Measurements from ENCODE around the gene NTRK3. TPM values are rescaled to one million over a fixed set of nuclear protein-coding genes. Genes with fewer than 3 reads are reported as not detected.

The NTRK3 gene
- total and polyA plus RNA-seq, 9 donors, result 1.8 to 7.9 (median 3.2) TPM

DNA sequence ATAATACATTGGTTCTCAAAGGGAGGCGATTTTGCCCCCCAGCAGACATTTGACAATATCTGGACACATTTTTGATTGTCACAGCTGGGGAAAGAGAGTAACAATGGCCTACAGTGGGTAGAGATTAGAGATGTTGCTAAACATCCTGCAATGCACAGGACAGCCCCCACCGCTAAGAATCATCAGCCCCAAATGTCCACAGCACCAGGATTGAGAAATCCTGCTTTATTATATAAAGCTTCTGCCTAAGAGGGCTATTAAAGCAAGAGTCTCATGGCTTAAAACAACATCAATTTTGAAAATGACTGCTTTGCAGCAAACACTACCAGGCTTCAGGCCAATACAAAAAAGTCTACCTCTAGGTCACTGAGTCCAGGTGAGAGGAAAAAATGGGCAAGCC lies 68.2 kb downstream of the NTRK3 start:
- WGBS (ENCODE audit: insufficient coverage), result no CpG with 5 or more reads among the region's 2 CpGs
- no peaks in the 10 kb centered on the region for H3K9me3 ChIP-seq (replicated peaks; ENCODE audit: control insufficient read depth, low read depth, low read length)
- DNase-seq, result no peak
- no peak overlapping the region for H3K4me3 ChIP-seq (ENCODE audit: low read length)
- no peaks in the 10 kb centered on the region for H3K27me3 ChIP-seq (ENCODE audit: control insufficient read depth, insufficient read depth, low read length)
- no peak overlapping the region for H3K27ac ChIP-seq (ENCODE audit: low read length)
- H3K36me3 ChIP-seq (ENCODE audit: control insufficient read depth, insufficient read depth, low read length), result no peaks in the 10 kb centered on the region
- H3K4me1 ChIP-seq (ENCODE audit: control insufficient read depth, insufficient read depth, low read length), result peaks cover 9% of the 10 kb centered on the region

DNA sequence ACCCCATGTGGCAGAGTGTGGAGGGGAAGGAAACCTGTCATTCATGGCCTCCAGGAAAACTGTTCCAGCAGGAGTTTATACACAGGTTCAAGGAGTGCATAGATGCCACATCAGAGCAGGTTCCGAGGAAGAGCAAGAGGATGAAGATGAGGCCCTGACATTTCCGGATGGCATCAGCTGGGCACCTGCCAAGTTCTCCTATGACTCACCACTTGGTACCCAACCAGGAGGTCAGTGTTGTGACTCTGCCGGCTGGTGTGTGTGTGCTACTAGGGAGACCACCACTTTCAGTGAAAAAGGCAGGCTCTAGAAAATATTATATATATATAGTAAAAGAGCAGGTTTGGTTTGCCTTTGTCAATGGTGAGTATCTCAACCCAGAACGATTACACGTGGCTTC lies 69.3 kb downstream of the NTRK3 start:
- Histone ChIP-seq H3K27ac (ENCODE audit: low read length) (no peak overlapping the region), H3K4me3 (ENCODE audit: low read length) (no peak overlapping the region), H3K36me3 (ENCODE audit: control insufficient read depth, insufficient read depth, low read length) (no peaks in the 10 kb centered on the region), H3K27me3 (ENCODE audit: control insufficient read depth, insufficient read depth, low read length) (no peaks in the 10 kb centered on the region), H3K9me3 (replicated peaks; ENCODE audit: control insufficient read depth, low read depth, low read length) (no peaks in the 10 kb centered on the region), H3K4me1 (ENCODE audit: control insufficient read depth, insufficient read depth, low read length) (peaks cover 9% of the 10 kb centered on the region)
- WGBS (ENCODE audit: insufficient coverage), result no CpG with 5 or more reads among the region's 5 CpGs
- DNase-seq, result peak; percentile 27

DNA sequence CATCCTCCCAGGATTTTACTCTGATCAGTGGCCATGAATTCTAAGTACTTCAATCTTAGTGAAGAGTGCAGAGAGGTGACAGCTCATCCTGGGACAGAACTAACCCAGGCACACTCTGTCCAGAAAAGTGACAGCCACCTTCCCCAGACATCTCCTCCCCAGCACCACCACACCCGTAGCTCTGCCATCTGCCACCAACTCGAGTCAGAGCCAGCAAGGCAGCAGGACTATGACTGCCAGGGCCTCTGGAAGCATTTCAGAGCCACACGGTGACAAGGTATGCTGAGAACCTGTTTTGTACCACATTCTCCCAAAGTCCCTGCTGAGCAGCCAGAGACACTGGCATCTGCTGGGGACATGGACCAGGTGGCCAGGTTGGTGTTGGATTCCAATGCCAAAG lies 71.0 kb downstream of the NTRK3 start:
- no peak overlapping the region for H3K27ac ChIP-seq (ENCODE audit: low read length)
- WGBS (ENCODE audit: insufficient coverage), result 60% methylated on average over 1 of the region's 3 CpGs
- no peaks in the 10 kb centered on the region for H3K9me3 ChIP-seq (replicated peaks; ENCODE audit: control insufficient read depth, low read depth, low read length)
- no peak overlapping the region for H3K4me3 ChIP-seq (ENCODE audit: low read length)
- no peak for DNase-seq
- H3K27me3 ChIP-seq (ENCODE audit: control insufficient read depth, insufficient read depth, low read length), result peaks cover 2% of the 10 kb centered on the region
- H3K36me3 ChIP-seq (ENCODE audit: control insufficient read depth, insufficient read depth, low read length), result no peaks in the 10 kb centered on the region
- H3K4me1 ChIP-seq (ENCODE audit: control insufficient read depth, insufficient read depth, low read length), result peaks cover 2% of the 10 kb centered on the region

DNA sequence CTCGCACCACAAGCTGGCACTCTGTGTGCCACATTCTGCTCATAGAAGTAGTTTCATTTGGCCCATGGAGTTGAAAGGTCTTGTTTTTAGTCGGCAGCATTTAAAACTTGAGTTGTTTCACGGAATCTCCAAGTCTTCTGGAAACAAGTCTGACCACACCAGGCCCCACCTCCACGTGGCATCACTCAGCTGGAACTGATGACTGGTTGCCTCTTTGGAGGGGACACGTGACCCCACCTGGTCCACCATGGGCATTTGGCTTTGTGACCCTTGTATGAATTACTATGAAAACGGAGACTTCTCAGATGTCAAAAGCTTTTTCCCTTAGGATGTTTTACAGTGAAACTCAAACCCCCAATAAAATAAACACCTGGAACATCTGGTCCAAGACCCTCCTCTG lies 74.9 kb downstream of the NTRK3 start:
- Histone ChIP-seq H3K4me3 (ENCODE audit: low read length) (no peak overlapping the region), H3K36me3 (ENCODE audit: control insufficient read depth, insufficient read depth, low read length) (no peaks in the 10 kb centered on the region), H3K27ac (ENCODE audit: low read length) (no peak overlapping the region), H3K9me3 (replicated peaks; ENCODE audit: control insufficient read depth, low read depth, low read length) (no peaks in the 10 kb centered on the region), H3K27me3 (ENCODE audit: control insufficient read depth, insufficient read depth, low read length) (peaks cover 2% of the 10 kb centered on the region), H3K4me1 (ENCODE audit: control insufficient read depth, insufficient read depth, low read length) (no peaks in the 10 kb centered on the region)
- 60% methylated on average over 2 of the region's 6 CpGs for WGBS (ENCODE audit: insufficient coverage)
- no peak for DNase-seq

DNA sequence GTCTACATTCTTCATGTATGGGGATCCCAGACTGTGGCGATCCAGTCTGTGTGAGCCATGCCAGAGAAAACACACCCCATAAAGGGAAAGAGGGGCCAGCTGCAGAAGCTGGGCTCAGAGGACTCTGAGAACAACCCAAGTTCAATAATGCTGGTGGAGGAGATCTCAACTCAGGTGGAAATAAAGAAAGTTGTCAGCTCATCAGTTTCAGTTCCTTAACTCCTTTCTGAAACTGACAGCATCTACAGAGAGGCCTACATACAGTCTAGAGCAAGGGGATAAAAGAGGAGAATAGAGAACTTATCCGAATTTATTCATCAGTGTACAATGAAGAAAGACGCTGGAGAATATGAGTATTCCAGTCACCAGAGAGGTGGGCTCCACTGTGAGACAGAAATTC lies 77.0 kb downstream of the NTRK3 start:
- H3K27ac ChIP-seq (ENCODE audit: low read length), result no peak overlapping the region
- no peaks in the 10 kb centered on the region for H3K4me1 ChIP-seq (ENCODE audit: control insufficient read depth, insufficient read depth, low read length)
- H3K27me3 ChIP-seq (ENCODE audit: control insufficient read depth, insufficient read depth, low read length), result peaks cover 2% of the 10 kb centered on the region
- no peaks in the 10 kb centered on the region for H3K9me3 ChIP-seq (replicated peaks; ENCODE audit: control insufficient read depth, low read depth, low read length)
- no peaks in the 10 kb centered on the region for H3K36me3 ChIP-seq (ENCODE audit: control insufficient read depth, insufficient read depth, low read length)
- no peak overlapping the region for H3K4me3 ChIP-seq (ENCODE audit: low read length)
- no CpG with 5 or more reads among the region's 3 CpGs for WGBS (ENCODE audit: insufficient coverage)
- DNase-seq, result no peak

DNA sequence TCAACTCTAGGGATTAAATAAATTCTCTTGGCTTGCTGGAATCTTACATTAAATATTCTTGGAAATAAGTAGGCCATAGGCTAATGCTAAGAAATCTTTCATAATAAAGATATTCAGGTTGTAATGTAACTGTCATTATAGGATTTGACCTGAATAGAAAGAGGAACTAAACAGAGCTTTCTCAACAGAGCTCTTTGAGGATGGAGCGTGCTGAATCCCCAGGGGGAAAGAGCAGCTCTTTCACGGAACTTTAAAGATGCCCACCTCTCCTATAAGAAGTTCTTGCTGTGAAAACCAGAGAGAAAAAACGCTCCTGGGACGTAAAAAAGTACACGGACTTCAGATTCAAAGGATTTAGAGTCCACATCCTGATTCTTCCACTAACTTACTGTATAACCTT lies 77.9 kb downstream of the NTRK3 start:
- H3K27me3 ChIP-seq (ENCODE audit: control insufficient read depth, insufficient read depth, low read length), result peaks cover 2% of the 10 kb centered on the region
- no peaks in the 10 kb centered on the region for H3K9me3 ChIP-seq (replicated peaks; ENCODE audit: control insufficient read depth, low read depth, low read length)
- no peak overlapping the region for H3K4me3 ChIP-seq (ENCODE audit: low read length)
- no peak overlapping the region for H3K27ac ChIP-seq (ENCODE audit: low read length)
- DNase-seq, result no peak
- 20% methylated on average over 1 of the region's 5 CpGs for WGBS (ENCODE audit: insufficient coverage)
- H3K36me3 ChIP-seq (ENCODE audit: control insufficient read depth, insufficient read depth, low read length), result no peaks in the 10 kb centered on the region
- H3K4me1 ChIP-seq (ENCODE audit: control insufficient read depth, insufficient read depth, low read length), result peaks cover 6% of the 10 kb centered on the region

DNA sequence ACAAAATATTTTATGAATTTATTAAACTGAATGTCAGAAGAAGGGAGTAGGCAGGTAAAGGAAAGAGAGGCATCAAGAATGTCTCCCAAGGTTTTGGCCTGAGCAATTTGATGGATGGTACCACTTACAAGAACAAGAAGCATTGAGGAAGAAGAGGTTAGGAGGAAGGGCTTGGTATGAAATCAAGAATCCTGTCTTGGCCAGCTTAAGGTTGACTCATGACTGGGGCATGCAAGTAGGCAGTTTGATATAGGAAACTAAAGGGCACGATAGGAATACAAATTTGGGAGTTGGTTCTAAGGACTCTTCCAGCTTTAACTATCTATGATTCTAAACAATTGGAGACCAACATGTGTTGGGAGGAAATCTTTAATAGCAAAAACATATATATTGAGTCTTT lies 79.1 kb downstream of the NTRK3 start:
- H3K27ac ChIP-seq (ENCODE audit: low read length), result no peak overlapping the region
- DNase-seq, result no peak
- H3K9me3 ChIP-seq (replicated peaks; ENCODE audit: control insufficient read depth, low read depth, low read length), result no peaks in the 10 kb centered on the region
- WGBS (ENCODE audit: insufficient coverage), result no CpG with 5 or more reads among the region's 1 CpG
- H3K4me3 ChIP-seq (ENCODE audit: low read length), result no peak overlapping the region
- peaks cover 6% of the 10 kb centered on the region for H3K4me1 ChIP-seq (ENCODE audit: control insufficient read depth, insufficient read depth, low read length)
- H3K27me3 ChIP-seq (ENCODE audit: control insufficient read depth, insufficient read depth, low read length), result peaks cover 2% of the 10 kb centered on the region
- H3K36me3 ChIP-seq (ENCODE audit: control insufficient read depth, insufficient read depth, low read length), result no peaks in the 10 kb centered on the region

DNA sequence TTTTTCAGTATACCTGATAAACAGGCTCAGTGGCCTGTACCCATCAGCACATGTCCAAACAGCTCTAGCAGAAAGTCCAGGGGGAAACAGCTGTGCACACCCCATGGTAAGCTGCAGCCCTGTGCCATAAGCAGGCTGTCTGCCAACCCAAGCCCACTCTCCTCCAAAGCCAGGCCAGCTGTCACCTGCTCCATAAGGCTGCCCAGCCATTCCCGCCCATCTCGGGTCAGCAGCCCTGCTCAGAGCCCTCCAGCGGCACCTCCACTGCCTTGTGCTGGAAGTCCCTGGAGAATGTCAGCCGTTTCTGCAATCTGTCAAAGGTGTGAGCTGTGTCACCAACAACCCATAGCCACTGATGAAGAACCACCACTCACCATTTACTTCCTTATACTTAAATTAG lies 82.0 kb downstream of the NTRK3 start:
- Histone ChIP-seq H3K27ac (ENCODE audit: low read length) (no peak overlapping the region), H3K27me3 (ENCODE audit: control insufficient read depth, insufficient read depth, low read length) (no peaks in the 10 kb centered on the region), H3K36me3 (ENCODE audit: control insufficient read depth, insufficient read depth, low read length) (no peaks in the 10 kb centered on the region), H3K4me1 (ENCODE audit: control insufficient read depth, insufficient read depth, low read length) (peaks cover 6% of the 10 kb centered on the region), H3K9me3 (replicated peaks; ENCODE audit: control insufficient read depth, low read depth, low read length) (no peaks in the 10 kb centered on the region), H3K4me3 (ENCODE audit: low read length) (no peak overlapping the region)
- WGBS (ENCODE audit: insufficient coverage), result 23% methylated on average over 4 of the region's 4 CpGs
- peak; percentile 77 for DNase-seq

DNA sequence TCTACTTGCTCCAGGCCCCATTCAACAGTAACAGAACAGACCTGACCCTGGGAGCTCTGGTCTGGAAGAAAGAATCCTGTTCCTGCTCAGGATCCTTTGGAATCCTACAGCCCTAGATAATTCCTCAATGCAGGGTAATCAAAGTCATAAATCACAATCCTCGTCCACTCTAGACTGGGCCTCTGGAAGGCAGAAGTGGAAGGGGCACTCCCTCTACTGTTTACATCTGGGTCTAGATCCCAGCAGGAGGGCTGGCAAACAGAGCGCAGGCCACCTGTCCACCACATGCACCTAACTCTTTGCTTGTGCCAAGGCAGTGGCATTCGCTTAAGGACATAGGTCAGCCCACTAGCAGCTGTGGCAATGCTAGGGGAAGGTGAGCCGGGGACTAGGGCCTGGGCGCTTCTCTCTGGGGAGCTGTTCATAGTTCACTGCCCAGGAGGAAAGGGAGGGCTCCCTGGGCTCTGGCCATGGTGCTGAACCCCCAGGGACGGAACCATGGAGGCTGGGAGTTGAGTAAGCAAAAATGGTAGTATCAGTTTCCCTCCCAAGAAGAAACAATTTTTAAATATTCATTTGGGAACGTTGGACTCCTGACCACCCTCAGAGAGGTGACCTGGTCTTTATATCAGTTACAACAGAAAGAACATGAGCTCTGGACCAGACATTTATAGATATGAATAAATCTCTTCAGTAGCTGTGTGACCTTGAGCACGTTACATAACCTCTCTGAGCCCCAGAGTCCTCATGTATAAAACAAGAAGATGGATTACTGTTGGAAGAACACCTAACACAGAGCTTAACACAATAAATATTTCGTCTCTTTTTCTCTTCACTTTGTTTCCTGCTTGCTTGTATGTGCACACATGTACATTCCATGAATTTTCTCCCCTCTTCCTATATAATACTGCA lies 90.2 kb downstream of the NTRK3 start:
- Histone ChIP-seq H3K36me3 (ENCODE audit: control insufficient read depth, insufficient read depth, low read length) (no peaks in the 10 kb centered on the region), H3K27me3 (ENCODE audit: control insufficient read depth, insufficient read depth, low read length) (peaks cover 2% of the 10 kb centered on the region), H3K9me3 (replicated peaks; ENCODE audit: control insufficient read depth, low read depth, low read length) (no peaks in the 10 kb centered on the region), H3K4me1 (ENCODE audit: control insufficient read depth, insufficient read depth, low read length) (no peaks in the 10 kb centered on the region), H3K4me3 (ENCODE audit: low read length) (no peak overlapping the region), H3K27ac (ENCODE audit: low read length) (no peak overlapping the region)
- peak; percentile 20 for DNase-seq
- 8% methylated on average over 2 of the region's 9 CpGs for WGBS (ENCODE audit: insufficient coverage)

DNA sequence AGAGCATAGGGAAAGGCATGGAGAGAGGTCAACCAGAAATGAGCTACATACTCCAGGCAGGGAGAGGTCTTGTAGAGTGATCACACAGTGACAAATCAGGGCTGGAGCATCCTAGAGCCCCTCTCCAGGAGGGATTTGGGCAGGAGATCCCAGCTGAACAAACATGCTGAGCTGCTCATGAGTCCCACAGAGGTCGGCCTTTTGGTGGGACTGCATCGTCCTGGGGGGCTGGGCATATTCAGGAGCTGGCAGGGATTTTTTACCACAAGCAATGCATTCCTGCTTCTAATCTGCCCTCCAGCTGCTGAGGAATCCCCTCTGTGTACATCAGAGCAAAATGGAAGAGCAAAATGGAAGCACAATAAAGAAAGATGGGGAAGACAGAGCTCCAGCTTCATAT lies 94.9 kb downstream of the NTRK3 start:
- WGBS (ENCODE audit: insufficient coverage), result 56% methylated on average over 2 of the region's 2 CpGs
- no peak overlapping the region for H3K27ac ChIP-seq (ENCODE audit: low read length)
- H3K4me1 ChIP-seq (ENCODE audit: control insufficient read depth, insufficient read depth, low read length), result no peaks in the 10 kb centered on the region
- no peak for DNase-seq
- no peaks in the 10 kb centered on the region for H3K9me3 ChIP-seq (replicated peaks; ENCODE audit: control insufficient read depth, low read depth, low read length)
- peaks cover 2% of the 10 kb centered on the region for H3K27me3 ChIP-seq (ENCODE audit: control insufficient read depth, insufficient read depth, low read length)
- no peaks in the 10 kb centered on the region for H3K36me3 ChIP-seq (ENCODE audit: control insufficient read depth, insufficient read depth, low read length)
- H3K4me3 ChIP-seq (ENCODE audit: low read length), result no peak overlapping the region
